Karpas-422 (cell line): ENCODE measurements around the gene HAUS8. TPM values are rescaled to one million over a fixed set of nuclear protein-coding genes. Genes with fewer than 3 reads are reported as not detected.

ENCODE experiments used
- DNase-seq: peaks from one replicate; pipeline ENCODE4 v3.0.0-alpha.2; 2015
- H2AFZ ChIP-seq: fragments of 200-600 bp; sonication (generic); 2 replicates; pipeline ENCODE4 v1.6.1; 2014; ENCODE audit warnings: antibody characterized with exemption, low read length, mixed read lengths
- H3K27ac ChIP-seq: fragments of 200-600 bp; sonication (generic); 2 replicates; pipeline ENCODE4 v1.5.1; 2014; ENCODE audit warnings: mild to moderate bottlenecking, low read length, moderate library complexity
- H3K27me3 ChIP-seq: fragments of 200-600 bp; sonication (generic); 2 replicates; pipeline ENCODE4 v1.6.1; 2014; ENCODE audit warnings: low read length, mixed read lengths
- H3K36me3 ChIP-seq: fragments of 200-600 bp; sonication (generic); 2 replicates; pipeline ENCODE4 v1.6.1; 2014; ENCODE audit warnings: low read length, mixed read lengths; ENCODE audit not compliant: insufficient read depth
- H3K4me1 ChIP-seq: fragments of 200-600 bp; sonication (generic); 2 replicates; pipeline ENCODE4 v1.6.1; 2014; ENCODE audit warnings: mild to moderate bottlenecking, low read length, mixed read lengths
- H3K4me2 ChIP-seq: fragments of 200-600 bp; sonication (generic); 2 replicates; pipeline ENCODE4 v1.6.1; 2014; ENCODE audit warnings: low read length, low read depth, mild to moderate bottlenecking; ENCODE audit not compliant: poor library complexity, severe bottlenecking
- H3K4me3 ChIP-seq: fragments of 200-600 bp; sonication (generic); 2 replicates; pipeline ENCODE4 v1.5.1; 2014; ENCODE audit warnings: mild to moderate bottlenecking, antibody characterized with exemption, low read length, mixed read lengths
- H3K79me2 ChIP-seq: fragments of 200-600 bp; sonication (generic); 2 replicates; pipeline ENCODE4 v1.6.1; 2014; ENCODE audit warnings: mild to moderate bottlenecking, low read length, mixed read lengths
- H3K9ac ChIP-seq: fragments of 200-600 bp; sonication (generic); 2 replicates; pipeline ENCODE4 v1.6.0; 2014; ENCODE audit warnings: low read length
- H3K9me2 ChIP-seq: fragments of 200-600 bp; sonication (generic), shearing (Covaris generic); replicated peaks from 2 replicates; pipeline ENCODE4 v1.6.0; 2014; ENCODE audit warnings: mild to moderate bottlenecking, low read length, moderate library complexity; ENCODE audit not compliant: insufficient read depth
- H3K9me3 ChIP-seq: fragments of 300-700, 200-600 bp; sonication (generic); 2 replicates; pipeline ENCODE4 v1.6.1; 2014; ENCODE audit warnings: low read length, mixed read lengths
- H4K20me1 ChIP-seq: fragments of 200-600 bp; sonication (generic); 2 replicates; pipeline ENCODE4 v1.6.1; 2014; ENCODE audit warnings: mild to moderate bottlenecking, antibody characterized with exemption, low read length, low read depth; ENCODE audit not compliant: insufficient read depth
- total RNA-seq: library from RNA; depleted of rRNA; stranded (reverse); fragments of >200 nt; shearing (Covaris generic); gene quantifications from 2 replicates; pipeline ENCODE4 v1.2.3, GENCODE V29; 2014; ENCODE audit warnings: low replicate concordance

HAUS8 gene
- total RNA-seq, 1 experiment from 2014 or later, result 17.6 TPM

DNA sequence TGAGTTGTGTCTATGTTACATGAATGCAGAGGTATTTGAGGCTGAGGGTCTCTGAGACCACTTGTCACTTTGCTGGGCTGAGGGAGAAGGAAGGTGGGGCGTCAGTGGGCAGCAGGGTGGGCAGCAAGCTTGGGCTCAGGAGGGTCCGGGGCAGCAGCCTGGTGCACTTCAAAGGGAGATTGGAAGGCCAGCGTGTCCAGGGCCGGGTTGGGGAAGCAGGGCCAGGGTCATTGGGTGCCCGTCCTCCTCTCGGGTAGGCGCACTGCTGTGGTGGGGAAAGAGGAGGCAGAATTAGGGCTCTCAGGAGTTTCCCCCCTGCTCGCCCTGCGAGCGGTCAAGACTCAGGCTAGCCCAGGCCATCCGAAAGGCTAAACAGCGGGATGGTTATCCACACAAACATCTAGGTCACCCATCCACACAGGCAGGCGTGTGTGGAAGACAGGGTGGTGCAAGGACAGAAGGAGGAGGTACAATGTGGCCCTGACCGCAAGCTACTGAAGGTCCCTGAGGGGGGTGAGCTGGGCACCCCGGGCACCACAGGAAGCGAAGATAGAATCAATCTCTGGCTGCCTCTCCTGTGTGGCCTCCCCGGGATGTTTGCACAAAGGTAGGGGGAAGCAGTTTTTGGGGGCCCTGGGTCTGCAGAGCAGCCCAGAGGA is 38.0 kb upstream of the HAUS8 start:
- peaks cover 81% of the 10 kb centered on the region for H3K79me2 ChIP-seq
- H3K4me2 ChIP-seq, result no peak overlapping the region

GRCh38 chr19:17112700-17113099 is 37.4 kb upstream of the HAUS8 start:
- Histone ChIP-seq H4K20me1 (no peaks in the 10 kb centered on the region), H2AFZ (no peak overlapping the region), H3K27ac (0 out of 2 replicates have a peak overlapping the region, but pooled peaks have one; percentile 10), H3K36me3 (peaks cover 10% of the 10 kb centered on the region; the same call in 1 of the 2 replicates), H3K9ac (no peak overlapping the region), H3K4me2 (no peak overlapping the region), H3K79me2 (peaks cover 76% of the 10 kb centered on the region), H3K9me3 (no peaks in the 10 kb centered on the region), H3K27me3 (no peaks in the 10 kb centered on the region), H3K9me2 (no peaks in the 10 kb centered on the region), H3K4me3 (no peak overlapping the region), H3K4me1 (peaks cover 59% of the 10 kb centered on the region)
- no peak for DNase-seq

More for the DNA sequence above, 38.0 kb upstream of the HAUS8 start:
- H3K9me3 ChIP-seq, result no peaks in the 10 kb centered on the region
- no peaks in the 10 kb centered on the region for H3K9me2 ChIP-seq
- H4K20me1 ChIP-seq, result no peaks in the 10 kb centered on the region
- H3K27ac ChIP-seq, result no peak overlapping the region
- no peak overlapping the region for H3K4me3 ChIP-seq
- H3K9ac ChIP-seq, result no peak overlapping the region
- H3K4me1 ChIP-seq, result peaks cover 53% of the 10 kb centered on the region
- no peak for DNase-seq
- H3K27me3 ChIP-seq, result no peaks in the 10 kb centered on the region
- peaks cover 10% of the 10 kb centered on the region; the same call in 1 of the 2 replicates for H3K36me3 ChIP-seq
- H2AFZ ChIP-seq, result no peak overlapping the region

DNA sequence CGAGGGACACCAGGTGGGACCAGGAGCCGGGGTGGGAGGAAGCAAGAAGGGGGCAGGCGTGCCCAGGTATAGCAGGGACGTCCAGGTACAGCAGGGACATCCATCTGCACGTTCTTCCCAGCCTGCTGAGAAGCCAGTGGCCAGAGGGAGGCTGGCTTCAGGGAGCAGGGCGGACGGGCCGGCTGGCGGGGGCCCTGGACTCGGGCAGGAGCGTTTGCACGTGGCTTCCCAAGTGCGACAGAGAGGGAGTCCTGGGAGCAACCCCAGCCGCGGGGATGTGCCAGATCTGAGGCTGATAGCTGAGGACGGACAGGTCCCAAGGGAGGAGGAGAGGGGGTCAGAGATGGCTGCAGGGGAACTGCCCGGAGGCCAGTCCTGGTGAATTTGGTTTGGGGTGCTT is 37.0 kb upstream of the HAUS8 start:
- H3K36me3 ChIP-seq, result peaks cover 10% of the 10 kb centered on the region; the same call in 1 of the 2 replicates
- H3K9ac ChIP-seq, result no peak overlapping the region
- no peak overlapping the region for H3K4me2 ChIP-seq
- H3K79me2 ChIP-seq, result peaks cover 74% of the 10 kb centered on the region
- DNase-seq, result no peak
- H4K20me1 ChIP-seq, result no peaks in the 10 kb centered on the region
- no peaks in the 10 kb centered on the region for H3K9me3 ChIP-seq
- H2AFZ ChIP-seq, result no peak overlapping the region
- no peak overlapping the region for H3K4me3 ChIP-seq
- H3K27me3 ChIP-seq, result no peaks in the 10 kb centered on the region
- H3K27ac ChIP-seq, result no peak overlapping the region
- H3K9me2 ChIP-seq, result no peaks in the 10 kb centered on the region
- H3K4me1 ChIP-seq, result peaks cover 63% of the 10 kb centered on the region

DNA sequence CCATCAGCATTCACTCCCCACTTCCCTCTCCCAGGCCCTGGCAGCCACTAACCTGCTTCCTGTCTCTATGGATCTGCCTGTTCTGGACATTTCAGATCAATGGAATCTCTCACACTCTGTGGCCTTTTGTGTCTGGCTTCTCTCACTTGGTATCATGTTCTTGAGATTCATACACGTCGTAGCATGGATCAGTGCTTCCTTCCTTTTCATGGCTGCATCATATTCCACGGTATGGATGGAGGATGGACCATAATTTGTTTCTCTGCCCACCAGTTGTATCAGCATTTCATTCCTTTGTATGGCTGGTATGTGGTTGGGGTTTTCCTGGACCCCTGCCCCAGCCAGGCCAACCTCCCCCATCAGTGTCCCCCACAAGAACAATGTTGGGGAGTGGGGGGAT is 36.5 kb upstream of the HAUS8 start:
- Histone ChIP-seq H2AFZ (no peak overlapping the region), H3K9me2 (no peaks in the 10 kb centered on the region), H3K4me1 (peaks cover 65% of the 10 kb centered on the region), H4K20me1 (no peaks in the 10 kb centered on the region), H3K4me2 (no peak overlapping the region), H3K27ac (0 out of 2 replicates have a peak overlapping the region, but pooled peaks have one; percentile 96), H3K27me3 (no peaks in the 10 kb centered on the region), H3K36me3 (peaks cover 10% of the 10 kb centered on the region; the same call in 1 of the 2 replicates), H3K9ac (no peak overlapping the region), H3K9me3 (no peaks in the 10 kb centered on the region), H3K79me2 (peaks cover 69% of the 10 kb centered on the region), H3K4me3 (no peak overlapping the region)
- DNase-seq, result no peak

GRCh38 chr19:17110599-17110966 is 35.3 kb upstream of the HAUS8 start:
- peak overlapping the region; percentile 68 for H3K4me2 ChIP-seq

DNA sequence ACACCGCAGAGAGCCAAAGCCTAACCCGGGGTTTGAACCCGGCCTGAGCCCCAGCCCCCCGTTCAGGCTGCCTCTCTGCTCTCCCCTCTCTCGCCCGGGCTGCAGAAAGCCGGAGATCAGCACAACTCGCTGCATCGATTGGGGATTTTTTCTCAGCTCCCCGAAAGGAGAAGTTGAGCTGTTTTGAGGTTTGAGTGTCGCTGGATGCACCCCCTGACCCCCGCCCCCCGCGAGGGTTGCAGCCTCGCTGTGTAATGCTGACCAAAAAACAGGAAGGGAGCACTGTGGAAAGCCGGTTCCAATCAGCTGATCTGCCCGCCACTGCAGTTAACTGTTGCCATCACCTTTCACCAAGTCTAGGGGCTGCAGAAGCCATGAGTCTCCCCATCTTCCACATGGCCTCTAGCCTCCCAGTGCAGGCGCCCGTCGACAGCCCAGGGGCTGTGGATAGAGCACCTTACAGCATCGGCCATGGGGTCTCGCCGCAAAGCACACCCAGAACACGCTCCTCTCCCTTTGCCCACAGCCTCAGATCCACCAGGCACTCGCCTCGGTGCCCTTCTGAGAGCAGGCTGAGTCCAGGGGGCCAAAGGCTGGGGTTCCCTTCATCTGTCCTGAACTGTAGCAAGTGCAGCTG is 34.8 kb upstream of the HAUS8 start:
- H3K27me3 ChIP-seq, result no peaks in the 10 kb centered on the region
- H3K36me3 ChIP-seq, result peaks cover 10% of the 10 kb centered on the region; the same call in 1 of the 2 replicates
- H3K4me1 ChIP-seq, result peaks cover 65% of the 10 kb centered on the region
- peak; percentile 87 for DNase-seq
- no peaks in the 10 kb centered on the region for H3K9me3 ChIP-seq
- peak overlapping the region; percentile 68 for H3K9ac ChIP-seq
- peak overlapping the region; percentile 96 for H3K27ac ChIP-seq
- no peaks in the 10 kb centered on the region for H4K20me1 ChIP-seq
- no peak overlapping the region for H2AFZ ChIP-seq
- peak overlapping the region; percentile 43 for H3K4me3 ChIP-seq
- no peaks in the 10 kb centered on the region for H3K9me2 ChIP-seq
- H3K79me2 ChIP-seq, result peaks cover 69% of the 10 kb centered on the region
- H3K4me2 ChIP-seq, result peak overlapping the region; percentile 68

More at GRCh38 chr19:17110599-17110966, 35.3 kb upstream of the HAUS8 start:
- Histone ChIP-seq H3K9me2 (no peaks in the 10 kb centered on the region), H3K27ac (peak overlapping the region; percentile 96), H3K79me2 (peaks cover 68% of the 10 kb centered on the region), H3K4me1 (peaks cover 65% of the 10 kb centered on the region), H2AFZ (no peak overlapping the region), H3K9me3 (no peaks in the 10 kb centered on the region), H3K9ac (peak overlapping the region; percentile 68), H3K4me3 (peak overlapping the region; percentile 43; the same call in 1 of the 2 replicates), H4K20me1 (no peaks in the 10 kb centered on the region), H3K36me3 (peaks cover 10% of the 10 kb centered on the region; the same call in 1 of the 2 replicates), H3K27me3 (no peaks in the 10 kb centered on the region)
- no peak for DNase-seq

DNA sequence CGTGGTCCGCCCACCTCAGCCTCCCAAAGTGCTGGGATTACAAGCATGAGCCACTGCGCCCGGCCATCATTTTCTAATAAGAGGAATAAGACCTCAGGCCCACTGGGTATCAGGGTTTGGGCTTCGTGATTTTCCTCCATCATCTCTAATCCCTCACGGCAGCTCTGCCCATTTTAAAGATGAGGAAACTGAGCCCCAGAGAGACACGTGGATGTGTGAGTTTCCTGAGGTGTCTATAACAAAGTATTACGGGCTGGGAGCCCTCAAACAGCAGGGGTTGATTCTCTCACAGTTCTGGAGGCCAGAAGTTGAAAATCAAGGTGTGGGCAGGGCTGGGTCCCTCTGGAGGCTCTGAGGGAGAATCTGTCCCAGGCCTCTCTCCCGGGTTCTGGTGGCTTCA is 34.0 kb upstream of the HAUS8 start:
- peaks cover 10% of the 10 kb centered on the region; the same call in 1 of the 2 replicates for H3K36me3 ChIP-seq
- H2AFZ ChIP-seq, result no peak overlapping the region
- peak overlapping the region; percentile 43 for H3K4me3 ChIP-seq
- H3K9ac ChIP-seq, result peak overlapping the region; percentile 68
- no peak for DNase-seq
- H3K79me2 ChIP-seq, result peaks cover 69% of the 10 kb centered on the region
- no peaks in the 10 kb centered on the region for H3K27me3 ChIP-seq
- no peaks in the 10 kb centered on the region for H3K9me2 ChIP-seq
- H3K27ac ChIP-seq, result peak overlapping the region; percentile 96
- no peaks in the 10 kb centered on the region for H3K9me3 ChIP-seq
- no peaks in the 10 kb centered on the region for H4K20me1 ChIP-seq
- peak overlapping the region; percentile 68 for H3K4me2 ChIP-seq
- peaks cover 67% of the 10 kb centered on the region for H3K4me1 ChIP-seq

- peak overlapping the region; percentile 62 for H3K4me2 ChIP-seq
- H3K9ac ChIP-seq, result peak overlapping the region; percentile 69
- H3K79me2 ChIP-seq, result peaks cover 71% of the 10 kb centered on the region
- peak overlapping the region; percentile 96 for H3K27ac ChIP-seq
- no peaks in the 10 kb centered on the region for H4K20me1 ChIP-seq
- H3K9me2 ChIP-seq, result no peaks in the 10 kb centered on the region
- H2AFZ ChIP-seq, result no peak overlapping the region
- H3K4me1 ChIP-seq, result peaks cover 76% of the 10 kb centered on the region
- DNase-seq, result peak; percentile 94
- no peaks in the 10 kb centered on the region for H3K27me3 ChIP-seq
- H3K36me3 ChIP-seq, result peaks cover 10% of the 10 kb centered on the region; the same call in 1 of the 2 replicates
- H3K9me3 ChIP-seq, result no peaks in the 10 kb centered on the region
- H3K4me3 ChIP-seq, result peak overlapping the region; percentile 55
These were observed 33.2 kb upstream of the HAUS8 start for GRCh38 chr19:17108453-17108784.
